Measurements from ENCODE around the gene SPRN.
"Not testable (repeated sequence)": the region's sequence is repeated elsewhere in the genome, so short reads cannot be mapped to it uniquely, and the experiment has no call there.

Gene SPRN

DNA sequence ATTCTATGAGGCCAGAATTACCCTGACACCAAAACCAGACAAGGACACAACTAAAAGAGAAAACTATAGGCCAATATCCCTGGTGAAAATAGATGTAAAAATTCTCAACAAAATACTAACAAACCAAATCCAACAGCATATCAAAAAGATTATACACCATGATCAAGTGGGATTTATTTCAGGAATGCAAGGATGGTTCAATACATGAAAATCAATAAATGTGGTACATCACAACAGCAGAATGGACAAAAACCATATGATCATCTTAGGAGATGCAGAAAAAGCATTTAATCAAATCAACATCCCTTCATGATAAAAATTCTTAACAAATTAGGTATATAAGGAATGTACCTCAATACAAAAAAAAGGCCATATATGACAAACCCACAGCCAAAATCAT is 23.7 kb upstream of the SPRN start:
- H3K4me3 ChIP-seq (ENCODE audit: low read length) = no peak overlapping the region
- no peak for TF ChIP-seq ZNF274 (IDR thresholded peaks at IDR 0.05; ENCODE audit: low read depth, low read length)

DNA sequence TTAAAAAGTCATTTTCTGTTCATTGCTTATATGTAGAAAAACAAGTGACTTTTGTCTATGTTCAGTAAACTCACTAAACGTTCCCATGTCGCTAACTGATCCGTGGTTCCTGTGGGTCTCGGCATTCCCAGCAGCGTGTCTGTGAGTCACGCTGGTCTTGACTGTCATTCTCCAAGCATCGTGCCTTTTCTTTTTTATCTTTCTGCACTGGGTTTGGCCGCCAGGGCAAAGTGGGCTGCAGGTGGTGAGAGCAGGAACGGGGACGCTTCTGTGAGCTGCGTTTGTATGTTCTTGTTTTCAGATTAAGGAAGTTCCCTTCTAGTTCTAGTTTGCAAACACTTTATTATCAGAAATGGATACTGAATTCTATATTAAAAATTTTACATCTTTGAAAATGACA is 22.6 kb upstream of the SPRN start:
- TF ChIP-seq ZNF274 (IDR thresholded peaks at IDR 0.05; ENCODE audit: low read depth, low read length) = no peak
- H3K4me3 ChIP-seq (ENCODE audit: low read length) = no peak overlapping the region

DNA sequence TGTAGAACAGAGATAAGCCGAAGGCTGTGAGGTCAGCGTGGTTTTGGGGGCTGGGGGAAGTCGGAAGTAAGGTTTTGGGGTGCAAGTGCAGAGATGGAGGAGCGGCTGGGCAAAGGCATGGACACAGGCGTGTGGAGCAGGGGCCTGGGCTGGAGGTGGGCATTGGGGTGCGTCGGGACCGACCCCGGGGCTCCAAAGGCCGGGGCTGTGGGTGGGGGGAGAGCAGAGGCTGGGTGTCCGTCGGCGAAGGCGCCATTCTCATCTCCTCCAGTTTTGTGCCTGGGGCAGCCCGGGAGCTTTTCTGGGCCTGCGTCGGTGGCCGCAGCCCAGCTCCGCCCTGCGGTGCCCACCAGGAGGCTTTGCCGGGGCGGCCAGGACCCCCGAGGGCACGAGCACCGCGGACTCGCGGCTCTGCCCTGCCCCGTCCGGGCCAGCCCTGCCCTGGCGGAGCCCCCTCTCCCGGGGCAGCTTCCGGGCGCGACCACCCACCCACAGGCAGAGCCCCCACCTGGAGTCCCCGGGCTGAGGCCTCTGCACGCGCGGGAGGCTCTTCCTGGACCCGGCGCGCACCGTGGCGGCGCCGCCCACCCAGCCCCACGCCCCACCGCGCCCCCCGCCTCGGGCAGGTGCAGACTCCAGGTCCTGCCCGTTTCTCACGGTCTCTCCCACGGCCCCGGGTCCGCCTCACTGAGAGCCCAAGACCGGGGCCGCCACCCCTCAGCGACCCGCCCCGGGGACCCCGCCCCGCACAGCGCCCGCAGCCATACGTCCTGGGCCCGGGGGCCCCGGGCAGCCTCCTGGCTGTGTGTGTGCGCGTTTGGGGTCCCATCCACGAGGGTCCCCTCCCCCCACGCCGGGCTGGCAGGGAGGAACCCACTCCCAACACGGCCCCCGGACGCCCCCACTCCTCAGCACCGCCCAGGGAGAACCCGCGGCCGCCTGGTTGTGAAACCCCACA is 21.6 kb upstream of the SPRN start:
- no peak for TF ChIP-seq ZNF274 (IDR thresholded peaks at IDR 0.05; ENCODE audit: low read depth, low read length)

DNA sequence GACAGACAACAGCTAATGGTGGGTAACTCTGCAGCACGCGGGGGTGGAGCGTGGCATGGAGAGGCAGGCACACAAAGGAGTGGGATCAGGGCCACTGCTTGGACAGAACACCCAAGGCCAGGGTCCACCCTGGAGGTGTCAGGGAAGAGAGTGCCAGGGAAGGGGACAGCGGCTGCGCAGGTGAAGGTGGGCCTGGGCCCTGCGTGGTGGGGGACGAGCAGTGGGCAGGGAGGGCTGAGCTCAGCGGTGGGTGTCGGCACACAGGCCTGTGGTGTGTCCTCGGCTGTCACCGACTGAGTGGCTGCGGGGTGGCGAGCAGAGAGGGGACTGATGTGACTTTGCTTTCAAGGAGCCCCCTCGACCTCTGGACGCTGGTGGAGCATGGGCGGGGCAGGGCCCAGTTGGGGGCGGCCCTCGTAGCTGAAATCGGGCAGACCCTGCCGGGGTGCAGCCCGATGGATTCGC is 20.9 kb upstream of the SPRN start:
- H3K4me3 ChIP-seq (ENCODE audit: low read length) = no peak overlapping the region
- TF ChIP-seq ZNF274 (IDR thresholded peaks at IDR 0.05; ENCODE audit: low read depth, low read length) = no peak

More for the DNA sequence above, 21.6 kb upstream of the SPRN start:
- no peak overlapping the region for H3K4me3 ChIP-seq (ENCODE audit: low read length)

DNA sequence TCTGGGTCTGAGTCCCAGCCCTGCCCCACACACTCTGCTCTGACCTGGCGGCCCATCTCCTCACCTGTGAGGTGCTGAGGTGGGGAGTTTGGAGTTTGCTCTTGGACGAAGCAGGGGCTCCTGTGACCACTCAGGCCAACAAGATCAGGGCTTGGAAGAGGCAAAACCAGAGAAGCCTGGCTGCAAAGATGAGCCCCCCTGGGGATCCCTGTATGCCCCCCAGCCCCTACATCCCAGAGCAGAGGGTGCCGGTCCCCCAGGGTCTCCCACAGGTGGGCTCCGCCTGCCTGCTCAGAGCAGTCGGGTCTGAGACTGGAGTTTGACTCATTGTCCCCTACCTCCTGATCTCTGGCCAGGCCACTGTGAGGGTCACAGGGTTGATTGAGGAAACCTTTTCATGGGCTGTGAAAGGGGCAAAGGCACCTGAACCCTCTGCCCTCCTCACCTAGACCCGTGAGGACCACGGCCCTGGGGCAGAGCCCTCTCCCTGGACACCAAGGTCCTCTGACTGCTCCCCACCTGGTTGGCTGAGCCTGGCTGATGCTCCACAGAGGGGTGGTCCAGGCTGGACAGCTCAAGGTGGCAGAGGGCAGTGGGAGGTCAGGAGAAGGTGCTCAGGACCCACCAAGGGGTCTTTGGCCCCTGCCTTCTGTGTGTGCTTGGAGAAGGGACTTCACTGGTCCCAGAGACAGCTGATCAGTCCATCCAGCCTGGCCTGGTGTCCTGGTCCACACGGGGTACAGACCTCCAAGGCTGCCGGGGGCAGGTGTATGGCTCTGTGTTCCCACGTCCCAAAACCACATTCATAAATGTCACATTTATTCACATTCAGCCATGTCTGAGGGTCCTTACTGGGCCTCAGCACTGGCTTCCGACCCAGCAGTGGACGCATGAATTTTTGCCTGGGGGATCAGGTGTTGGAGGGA is 20.2 kb upstream of the SPRN start:
- TF ChIP-seq ZNF274 (IDR thresholded peaks at IDR 0.05; ENCODE audit: low read depth, low read length) = no peak

DNA sequence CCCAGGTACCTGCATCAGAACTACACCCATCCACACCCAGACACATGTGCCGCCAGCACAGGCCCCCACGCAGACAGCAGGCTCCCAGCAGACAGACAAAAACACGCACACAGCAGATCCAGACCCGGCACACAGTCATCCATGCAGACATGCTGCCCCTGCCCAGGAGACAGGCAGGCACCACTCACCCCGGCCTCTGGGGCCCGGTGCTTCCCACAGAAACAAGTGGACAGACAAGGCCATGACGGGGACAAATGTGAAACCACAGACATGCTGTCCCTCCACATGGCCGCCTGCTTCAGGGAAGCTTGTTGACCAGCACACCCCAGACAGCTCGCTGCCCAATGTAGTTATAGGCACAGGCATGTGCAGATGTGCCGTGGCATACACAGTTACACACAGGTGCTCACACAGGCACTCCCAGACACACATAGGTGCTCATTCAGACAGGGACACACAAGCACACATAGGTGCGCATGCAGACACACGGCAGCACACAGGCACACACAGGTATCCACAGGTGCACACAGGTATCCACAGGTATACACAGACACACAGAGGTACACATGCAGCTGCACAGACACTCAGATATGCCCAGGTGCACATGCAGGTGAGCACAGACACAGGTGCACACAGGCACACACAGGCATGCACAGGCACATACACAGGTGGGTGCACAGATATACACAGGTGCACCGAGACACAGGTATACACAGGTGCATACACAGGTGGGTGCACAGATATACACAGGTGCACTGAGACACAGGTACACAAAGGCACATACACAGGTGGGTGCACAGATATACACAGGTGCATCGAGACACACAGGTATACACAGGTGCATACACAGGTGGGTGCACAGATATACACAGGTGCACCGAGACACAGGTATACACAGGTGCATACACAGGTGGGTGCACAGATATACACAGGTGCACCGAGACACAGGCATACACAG is 18.8 kb upstream of the SPRN start:
- no peak overlapping the region for H3K4me3 ChIP-seq (ENCODE audit: low read length)
- no peak for TF ChIP-seq ZNF274 (IDR thresholded peaks at IDR 0.05; ENCODE audit: low read depth, low read length)

More for the DNA sequence above, 20.2 kb upstream of the SPRN start:
- no peak overlapping the region for H3K4me3 ChIP-seq (ENCODE audit: low read length)

DNA sequence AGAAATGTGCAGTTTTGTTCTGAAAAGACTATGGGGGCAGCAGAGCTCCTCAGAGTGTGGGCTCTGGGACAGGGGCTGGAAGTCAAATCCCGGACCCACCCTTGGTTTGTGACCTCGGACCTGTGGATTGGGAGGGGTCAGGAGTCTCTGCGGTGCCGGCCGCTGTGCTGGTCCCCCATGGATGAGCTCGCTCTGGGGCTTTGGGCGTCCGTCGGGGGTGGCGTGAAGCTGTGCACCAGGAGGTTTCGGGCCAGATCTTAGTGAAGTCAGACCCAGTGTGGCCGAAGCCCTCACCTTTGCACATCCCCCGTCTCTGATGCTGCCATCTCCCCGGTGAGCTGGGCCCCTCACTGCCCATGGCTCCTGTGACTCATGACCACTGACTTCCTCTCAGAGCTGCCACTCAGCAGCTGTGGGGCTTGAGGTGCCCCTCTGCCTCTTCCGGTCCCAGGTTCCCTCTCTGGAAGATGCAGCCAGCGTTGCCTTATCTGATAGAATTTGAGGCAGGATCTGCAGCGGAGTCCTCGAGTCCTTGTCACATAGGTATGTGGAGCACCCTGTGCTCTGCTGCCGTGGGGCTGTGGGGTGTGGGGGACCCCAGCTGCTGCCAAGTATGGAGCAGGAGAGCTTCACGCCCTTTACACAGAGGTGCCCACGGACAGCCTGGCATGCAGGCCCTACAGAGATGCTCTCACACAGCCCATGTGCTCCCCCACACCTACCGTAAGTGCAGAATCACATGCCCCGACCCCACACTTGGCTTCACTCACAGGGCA is 18.0 kb upstream of the SPRN start:
- TF ChIP-seq ZNF274 (IDR thresholded peaks at IDR 0.05; ENCODE audit: low read depth, low read length) = no peak
- H3K4me3 ChIP-seq (ENCODE audit: low read length) = no peak overlapping the region

DNA sequence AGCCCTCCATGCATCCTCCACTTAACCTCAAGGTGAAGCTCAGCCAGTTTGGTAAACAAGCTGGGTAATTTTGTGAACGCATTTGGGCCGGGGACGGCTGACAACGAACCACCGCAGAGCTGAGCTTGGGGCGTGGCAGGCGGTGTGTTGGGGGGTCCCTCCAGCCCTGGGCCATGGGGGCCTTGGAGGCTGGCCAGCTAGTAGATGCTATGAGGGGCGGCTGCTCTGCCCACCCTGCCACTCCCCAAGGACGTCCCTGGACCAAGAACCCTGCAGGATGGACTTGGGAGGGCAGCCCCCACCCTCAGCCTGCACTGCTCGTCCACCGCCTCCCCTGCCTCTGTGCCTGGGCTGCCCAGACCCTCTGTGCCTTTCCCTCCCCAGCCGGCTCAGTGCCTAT is 17.4 kb upstream of the SPRN start:
- no peak for TF ChIP-seq ZNF274 (IDR thresholded peaks at IDR 0.05; ENCODE audit: low read depth, low read length)
- no peak overlapping the region for H3K4me3 ChIP-seq (ENCODE audit: low read length)

DNA sequence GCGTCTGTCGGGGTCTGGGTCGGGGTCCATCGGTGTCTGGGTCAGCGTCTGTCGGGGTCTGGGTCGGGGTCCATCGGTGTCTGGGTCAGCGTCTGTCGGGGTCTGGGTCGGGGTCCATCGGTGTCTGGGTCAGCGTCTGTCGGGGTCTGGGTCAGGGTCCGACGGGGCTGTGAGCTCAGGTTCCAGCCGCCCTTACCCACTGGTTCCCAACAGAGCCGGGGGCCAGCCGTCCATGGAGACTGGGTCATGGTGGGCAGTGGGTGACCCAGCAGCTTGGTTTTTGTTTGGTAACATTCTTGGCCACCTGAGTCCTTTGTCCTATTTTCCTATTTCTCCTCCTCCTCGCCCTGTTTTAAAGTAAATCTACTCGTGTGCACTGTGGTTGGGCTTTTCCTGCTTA is 16.9 kb upstream of the SPRN start:
- H3K4me3 ChIP-seq (ENCODE audit: low read length) = not testable (repeated sequence)

DNA sequence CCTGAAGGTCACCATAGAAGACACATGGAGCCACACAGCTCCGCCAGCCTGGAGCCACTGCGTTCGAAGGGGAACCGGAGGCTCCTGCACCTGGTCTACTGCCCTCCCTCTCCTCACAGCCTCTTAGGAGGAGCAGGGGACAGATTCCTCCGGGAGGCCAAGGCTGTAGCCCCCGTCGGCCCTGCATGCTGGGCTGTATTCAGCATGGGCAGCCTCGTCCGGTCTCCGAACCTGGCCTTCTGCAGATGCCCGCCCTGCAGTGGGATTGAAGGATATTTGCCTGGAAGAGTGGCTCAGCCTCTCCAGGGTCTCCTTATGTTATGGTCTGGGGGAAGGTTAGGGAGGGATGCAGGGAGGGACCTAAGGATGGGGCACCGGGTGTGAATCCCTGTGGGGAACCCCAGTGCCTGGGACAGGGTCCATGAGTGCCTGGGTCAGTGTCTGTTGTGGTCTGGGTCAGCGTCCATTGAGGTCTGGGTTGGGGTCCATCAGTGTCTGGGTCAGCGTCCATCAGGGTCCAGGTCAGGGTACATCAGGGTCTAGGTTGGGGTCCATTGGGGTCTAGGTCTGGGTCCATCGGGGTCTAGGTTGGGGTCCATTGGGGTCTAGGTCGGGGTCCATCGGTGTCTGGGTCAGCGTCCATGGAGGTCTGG is 16.3 kb upstream of the SPRN start:
- no peak overlapping the region for H3K4me3 ChIP-seq (ENCODE audit: low read length)
- TF ChIP-seq ZNF274 (IDR thresholded peaks at IDR 0.05; ENCODE audit: low read depth, low read length) = no peak

DNA sequence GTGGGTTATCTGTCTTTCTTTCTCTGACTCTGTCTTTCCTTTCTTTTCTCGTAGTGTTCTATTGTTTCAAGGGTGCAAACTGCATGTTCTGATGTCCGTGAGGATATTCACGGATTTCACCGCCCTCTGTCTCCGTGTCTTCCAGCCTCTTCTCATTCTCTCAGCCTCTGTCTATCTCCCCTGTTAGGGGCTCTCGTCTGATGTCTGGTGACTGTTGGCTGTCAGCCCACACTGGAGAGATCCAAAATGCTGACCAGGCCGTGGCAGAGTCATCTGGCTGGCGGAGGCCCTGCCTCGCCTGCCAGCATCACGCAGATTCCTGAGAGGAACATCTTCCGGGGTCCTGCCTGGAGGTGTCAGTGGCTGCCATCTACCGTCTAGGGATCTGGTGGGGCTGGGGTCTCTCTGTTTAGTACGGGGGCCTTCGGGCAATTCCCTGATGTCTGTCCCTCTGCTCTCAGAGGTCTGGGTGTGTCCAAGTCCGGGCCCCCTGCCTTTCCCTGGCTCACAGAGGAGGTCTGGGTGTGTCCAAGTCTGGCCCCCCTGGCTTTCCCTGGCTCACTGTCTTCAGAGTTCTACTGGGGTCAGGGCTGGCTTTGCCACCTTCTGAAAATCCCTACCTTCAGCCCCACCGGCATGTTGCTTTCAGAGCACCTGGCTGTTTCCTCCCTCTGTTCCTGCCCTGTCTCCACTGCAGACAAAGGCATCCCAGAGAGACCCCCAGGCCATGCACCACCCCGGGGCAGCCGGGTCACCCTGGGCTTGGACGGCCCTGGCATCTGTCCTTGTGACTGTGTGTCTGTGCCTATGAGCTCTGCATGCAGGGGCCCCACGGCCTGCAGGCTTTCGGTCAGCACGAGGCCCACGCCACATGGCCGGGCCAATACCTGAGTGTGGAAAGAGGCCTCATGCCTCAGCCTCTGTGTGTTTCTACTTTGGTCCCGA is 15.4 kb upstream of the SPRN start:
- H3K4me3 ChIP-seq (ENCODE audit: low read length) = no peak overlapping the region
- no peak for TF ChIP-seq ZNF274 (IDR thresholded peaks at IDR 0.05; ENCODE audit: low read depth, low read length)
